ENCODE results near the gene CAPN13. TPM values are rescaled to one million over a fixed set of nuclear protein-coding genes. Genes with fewer than 3 reads are reported as not detected.

The CAPN13 gene, protein sequence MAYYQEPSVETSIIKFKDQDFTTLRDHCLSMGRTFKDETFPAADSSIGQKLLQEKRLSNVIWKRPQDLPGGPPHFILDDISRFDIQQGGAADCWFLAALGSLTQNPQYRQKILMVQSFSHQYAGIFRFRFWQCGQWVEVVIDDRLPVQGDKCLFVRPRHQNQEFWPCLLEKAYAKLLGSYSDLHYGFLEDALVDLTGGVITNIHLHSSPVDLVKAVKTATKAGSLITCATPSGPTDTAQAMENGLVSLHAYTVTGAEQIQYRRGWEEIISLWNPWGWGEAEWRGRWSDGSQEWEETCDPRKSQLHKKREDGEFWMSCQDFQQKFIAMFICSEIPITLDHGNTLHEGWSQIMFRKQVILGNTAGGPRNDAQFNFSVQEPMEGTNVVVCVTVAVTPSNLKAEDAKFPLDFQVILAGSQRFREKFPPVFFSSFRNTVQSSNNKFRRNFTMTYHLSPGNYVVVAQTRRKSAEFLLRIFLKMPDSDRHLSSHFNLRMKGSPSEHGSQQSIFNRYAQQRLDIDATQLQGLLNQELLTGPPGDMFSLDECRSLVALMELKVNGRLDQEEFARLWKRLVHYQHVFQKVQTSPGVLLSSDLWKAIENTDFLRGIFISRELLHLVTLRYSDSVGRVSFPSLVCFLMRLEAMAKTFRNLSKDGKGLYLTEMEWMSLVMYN
- total RNA-seq = not detected in 2 replicates

DNA sequence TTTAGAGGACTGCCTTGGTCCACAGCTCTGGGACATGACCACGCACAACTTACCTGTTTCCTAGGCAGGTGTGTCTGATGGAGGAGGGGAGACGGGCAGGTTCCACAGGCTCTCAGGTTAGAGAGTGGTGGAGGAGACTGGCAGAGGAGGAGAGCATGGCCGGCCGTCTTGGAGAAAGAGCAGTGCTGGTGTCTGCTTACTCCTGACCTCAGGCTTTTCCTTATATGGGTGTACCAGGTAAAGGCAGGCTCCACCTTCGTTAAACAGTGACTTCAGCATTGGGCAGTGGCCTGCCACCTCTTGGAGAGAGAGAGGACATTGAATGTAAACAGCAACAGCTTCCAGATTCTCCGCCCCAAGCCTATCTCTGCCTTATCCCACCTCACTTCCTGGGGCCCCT is at the start of gene CAPN13:
CAPN13 (minus strand) TSS at position 198 of the 400 bp plus-strand sequence. CDS start 20,121 bp downstream, outside the sequence.

